ENCODE data around the gene MAST4. TPM values are rescaled to one million over a fixed set of nuclear protein-coding genes. Genes with fewer than 3 reads are reported as not detected.
A peak's percentile ranks its signal among the peaks of the same experiment; 100 is the strongest.

MAST4 gene
- total and polyA plus RNA-seq, 2 of the 8 experiments (the other 6 are each of a cell fraction or from before 2014, with no cell fraction given) = 1.5 to 2.6 TPM

- 94% methylated on average over 4 of the region's 4 CpGs; no CpG with 5 or more reads in 1 of the 2 experiments for WGBS, 2 experiments (ENCODE audit: extremely low coverage in 1 of 2, insufficient coverage in 1 of 2, insufficient read length in 1 of 2, insufficient replicate concordance in 2 of 2, low coverage in 1 of 2, low lambda C conversion rate in 2 of 2, missing lambda C conversion rate in 1 of 2)
- H3K9me3 ChIP-seq (ENCODE audit: insufficient read depth in 2 of 2, low read depth in 1 of 2, low read length in 1 of 2) = peaks cover 0 to 7% of the 10 kb centered on the region in 2 experiments; a peak in 1 of 4 replicates
- H3K23me2 ChIP-seq (ENCODE audit: low read depth, low read length) = no peaks in the 10 kb centered on the region
- ChIA-PET POLR2A (ENCODE audit: partially characterized antibody) (no interaction called here), CTCF (ENCODE audit: partially characterized antibody) (interaction anchor here (1.1 kb wide), 1 partner anchor 22 kb away, joined by 3 read pairs; no protein-coding TSS in a partner anchor)
- H3K4ac ChIP-seq (replicated peaks; ENCODE audit: insufficient read length, low read depth, low read length) = no peak overlapping the region
- DNase-seq (ENCODE audit: low read depth in 1 of 2, low spot score in 2 of 2) = no peak
- no peak overlapping the region; the same call in 1 of the 2 replicates for H2AFZ ChIP-seq (ENCODE audit: low read length)
- H3K56ac ChIP-seq (replicated peaks; ENCODE audit: insufficient read length, low read depth, low read length) = no peak overlapping the region
- no peak overlapping the region for H3K9ac ChIP-seq (replicated peaks in 1 of 4; ENCODE audit: extremely low read depth in 1 of 4, low read depth in 3 of 4, low read length in 3 of 4)
- H3K18ac ChIP-seq (ENCODE audit: extremely low read depth, low read length) = no peak overlapping the region
- no peak overlapping the region; the same call in 1 of the 2 replicates for H2AK5ac ChIP-seq (ENCODE audit: low read depth, low read length)
- no peaks in the 10 kb centered on the region for H3K27me3 ChIP-seq (replicated peaks in 1 of 4; ENCODE audit: control insufficient read depth in 3 of 4, extremely low read depth in 1 of 4, insufficient read depth in 3 of 4, low read length in 3 of 4)
- H3K4me2 ChIP-seq (ENCODE audit: insufficient read depth in 1 of 2, low read depth in 2 of 2, low read length in 2 of 2) = no peak overlapping the region
- H4K5ac ChIP-seq (ENCODE audit: insufficient read length, low read depth, low read length) = no peak overlapping the region
- no peak overlapping the region for H3K27ac ChIP-seq (ENCODE audit: low read depth, low read length)
- no peak for TF ChIP-seq RAD21 (IDR thresholded peaks at IDR 0.05 in 1 of 2, conservative IDR thresholded peaks at IDR 0.05 in 1 of 2; ENCODE audit: low read depth in 2 of 2, low read length in 2 of 2)
- H2BK20ac ChIP-seq (ENCODE audit: low read length) = no peak overlapping the region
- H4K8ac ChIP-seq (ENCODE audit: extremely low read depth, insufficient read depth, low read length) = no peak overlapping the region
- no peaks in the 10 kb centered on the region for H3K36me3 ChIP-seq (ENCODE audit: control insufficient read depth in 2 of 4, insufficient read depth in 4 of 4, low read length in 3 of 4)
- no peak overlapping the region for H3K4me3 ChIP-seq (ENCODE audit: extremely low read depth in 1 of 4, insufficient read depth in 2 of 4, low read depth in 3 of 4, low read length in 4 of 4)
- H2BK12ac ChIP-seq (ENCODE audit: low read depth, low read length) = no peak overlapping the region
- no peaks in the 10 kb centered on the region for H4K20me1 ChIP-seq (replicated peaks in 1 of 2; ENCODE audit: control insufficient read depth in 1 of 2, insufficient read depth in 2 of 2, low read length in 2 of 2)
- no peak overlapping the region for H3K14ac ChIP-seq (ENCODE audit: insufficient read length)
- no peaks in the 10 kb centered on the region for H3K79me1 ChIP-seq (ENCODE audit: low read depth, low read length)
- H2BK120ac ChIP-seq (replicated peaks; ENCODE audit: low read depth, low read length) = no peak overlapping the region
- no peak overlapping the region for H3K23ac ChIP-seq (ENCODE audit: insufficient read length)
- peak overlapping the region; percentile 9; the same call in 1 of the 2 replicates for H2BK15ac ChIP-seq (ENCODE audit: low read length)
- FAIRE-seq = no peak
- H4K91ac ChIP-seq (replicated peaks; ENCODE audit: insufficient read length, low read length) = no peak overlapping the region
- 0 out of 2 replicates have a peak overlapping the region, but pooled peaks have one; percentile 17 for H2BK5ac ChIP-seq (ENCODE audit: low read depth, low read length)
- H3K79me2 ChIP-seq (ENCODE audit: control insufficient read depth in 1 of 2, insufficient read depth in 2 of 2, low read length in 2 of 2) = no peaks in the 10 kb centered on the region
- H3K4me1 ChIP-seq (replicated peaks in 1 of 4; ENCODE audit: control insufficient read depth in 3 of 4, insufficient read depth in 4 of 4, low read length in 3 of 4) = peaks cover 0 to 11% (median 3%) of the 10 kb centered on the region in 4 experiments; a peak in 3 of 7 replicates
Observed at GRCh38 chr5:67190410-67190809, 594.2 kb downstream of the MAST4 start.

Measured in H1 (cell line).